Heart left ventricle (tissue), 16 donors: Measurements from ENCODE around the gene MAST1. TPM values are rescaled to one million over a fixed set of nuclear protein-coding genes. Genes with fewer than 3 reads are reported as not detected.
A peak's percentile ranks its signal among the peaks of the same experiment; 100 is the strongest.
"Not testable (repeated sequence)": the region's sequence is repeated elsewhere in the genome, so short reads cannot be mapped to it uniquely, and the experiment has no call there.

Source experiments
- ATAC-seq, 4 donors: fragments of 200-7000 bp; cut with Tn5 transposase; one replicate each; pipeline ENCODE4 v1.9.1; 2020 to 2022; ENCODE audit warnings: moderate library complexity in 4 of 4, mild to moderate bottlenecking in 3 of 4, moderate number of reproducible peaks in 1 of 4
- DNase-seq, 5 donors: peaks; one replicate each; pipeline ENCODE4 v3.0.0-alpha.2; 2020
- H3K27ac ChIP-seq, 12 donors: fragments of 200-600 bp; sonication (generic) in 4 of 12; one replicate each; pipeline versions ENCODE4 v1.5.0 to v1.8.0; 2016 to 2022; ENCODE audit warnings: mild to moderate bottlenecking in 2 of 12
- H3K27me3 ChIP-seq, 9 donors: fragments of 200-600 bp; sonication (generic) in 2 of 9; one replicate each; pipeline versions ENCODE4 v1.5.1 to v1.8.0; 2016 to 2022; ENCODE audit warnings: mild to moderate bottlenecking in 3 of 9
- H3K36me3 ChIP-seq, 9 donors: fragments of 200-600 bp; sonication (generic) in 2 of 9; one replicate each; pipeline versions ENCODE4 v1.5.0 to v1.8.0; 2018 to 2022; ENCODE audit warnings: mild to moderate bottlenecking in 2 of 9
- H3K4me1 ChIP-seq, 12 donors: fragments of 200-600 bp; sonication (generic) in 4 of 12; one replicate each; pipeline versions ENCODE4 v1.5.0 to v1.8.0; 2016 to 2022; ENCODE audit warnings: mild to moderate bottlenecking in 3 of 12
- H3K4me3 ChIP-seq, 12 donors: fragments of 200-600 bp; sonication (generic) in 4 of 12; one replicate each; pipeline versions ENCODE4 v1.5.0 to v1.8.0; 2017 to 2022; ENCODE audit warnings: mild to moderate bottlenecking in 9 of 12, moderate library complexity in 4 of 12
- H3K9me3 ChIP-seq, 12 donors: fragments of 200-600 bp; sonication (generic) in 4 of 12; one replicate each; pipeline versions ENCODE4 v1.5.0 to v1.8.0; 2016 to 2022; ENCODE audit warnings: mild to moderate bottlenecking in 1 of 12
- CTCF ChIP-seq, 12 donors: fragments of 200-600 bp; sonication (generic) in 4 of 12; IDR thresholded peaks; one replicate each; pipeline versions ENCODE4 v1.5.0 to v1.8.0; 2018 to 2022; ENCODE audit warnings: antibody characterized with exemption in 12 of 12, mild to moderate bottlenecking in 5 of 12
- POLR2A ChIP-seq, 2 donors: fragments of 450-650 bp; IDR thresholded peaks; one replicate each; pipeline ENCODE4 v1.6.1; 2017; ENCODE audit warnings: antibody characterized with exemption in 2 of 2, mild to moderate bottlenecking in 2 of 2, moderate library complexity in 2 of 2
- WGBS, 4 donors: extraction: QIAGEN DNeasy Blood & Tissue Kit in 2 of 4; methylation state at CpG; one replicate each; pipeline versions ENCODE4 v1.1.5 to v1.1.7; 2013 to 2018; 5-methylcytosine and 5-hydroxymethylcytosine counted together
- intact Hi-C, 10 donors: fragments of 100-400 bp; cut with DNase I; formaldehyde crosslinking; loops; one replicate each; pipeline versions ENCODE4 v1.11.1 to v1.14.2; 2022
- polyA plus RNA-seq, 2 donors: library from polyadenylated mRNA; stranded (reverse); fragments of 200-250 nt; gene quantifications; one replicate each; pipeline ENCODE4 v1.2.3, GENCODE V29; 2013
- total RNA-seq, 9 donors: library from RNA; depleted of rRNA in 2 of 9; stranded (reverse); fragments of >200 nt in 2 of 9; fragmentation: NEBNext Ultra II Directional in 3 of 9; extraction: Animal tissue kit (Norgen Biotek cat#: 25700) in 3 of 9; gene quantifications; one replicate each; pipeline versions ENCODE4 v1.1.0 to v1.2.4, GENCODE V29; 2016 to 2023
- donor health status: ischemic (EF 13 %, LVEDD 7.1; RV severe dilation, severe dysfunction).
- donor health status: healthy with polysubstance abuse.
- donor health status: DM: no; HTN: yes; CAD: no.
- donor health status: DM: no; HTN: no; CAD: no.
- donor health status: ischemic (EF 25% LVEDD 6.9; RV normal size, moderate dysfunction).
- donor health status: ischemic (EF 25% LVEDD 5.7; RV mildly dilated, moderate dysfunction).
- donor health status: healthy.
- donor health status: DM: yes; HTN: yes; CAD: no.
- donor health status: ischemic (EF 35%, LVEDD 5.7; RV mildly dilated, moderate dysfunction).
- donor health status: nonischemic (EF 11% LVEDD 7.7; RV severe dilation, severe dysfunction).
- donor health status: DM: yes; HTN: yes; CAD: no.
- donor health status: PGD.
- donor health status: ischemic (EF 29% LVEDD 5.4; RV normal size, mild dysfunction).
- donor health status: nonischemic (EF 23%, LVEDD 6.1; RV moderate dilation, normal function).

The MAST1 gene
- total and polyA plus RNA-seq, 11 donors, result 0.15 to 1.7 (median 0.31) TPM; not detected in 3

GRCh38 chr19:12841094-12841493, 2.8 kb downstream of the MAST1 start:
- intact Hi-C loops, result loop anchor here in 4 of 10 donors (5.0 to 10.0 kb wide), 4 partner anchors 34 to 276 kb away; partner anchors contain the start of gene RNASEH2A (in 1 of the 4)

GRCh38 chr19:12842511-12842910, 4.2 kb downstream of the MAST1 start:
- no peak for TF ChIP-seq CTCF (IDR thresholded peaks at IDR 0.05)
- no peak for TF ChIP-seq POLR2A (IDR thresholded peaks at IDR 0.05)
- no peaks in the 10 kb centered on the region for H3K36me3 ChIP-seq
- DNase-seq (no peak), ATAC-seq (no peak)
- H3K27ac ChIP-seq, result no peak overlapping the region
- H3K4me1 ChIP-seq, result peaks cover 0 to 24% (median 7%) of the 10 kb centered on the region in 12 donors
- H3K4me3 ChIP-seq, result no peak overlapping the region
- H3K27me3 ChIP-seq, result peaks cover 26 to 82% (median 65%) of the 10 kb centered on the region in 9 donors
- intact Hi-C loops, result loop anchor here in 4 of 10 donors (5.0 to 10.0 kb wide), 4 partner anchors 35 to 278 kb away; partner anchors contain the start of gene RNASEH2A (in 1 of the 4)
- no peaks in the 10 kb centered on the region for H3K9me3 ChIP-seq
- 93 to 95% (median 94%) methylated on average over 18 of the region's 18 CpGs for WGBS, 4 donors

More at GRCh38 chr19:12841094-12841493, 2.8 kb downstream of the MAST1 start:
- Histone ChIP-seq H3K9me3 (no peaks in the 10 kb centered on the region), H3K27ac (no peak overlapping the region), H3K36me3 (no peaks in the 10 kb centered on the region), H3K4me3 (peak overlapping the region in 9 of 12 donors; percentile 4 to 35 (median 16)), H3K4me1 (peaks cover 0 to 19% (median 4%) of the 10 kb centered on the region in 12 donors), H3K27me3 (peaks cover 26 to 93% (median 78%) of the 10 kb centered on the region in 9 donors)
- TF ChIP-seq POLR2A (IDR thresholded peaks at IDR 0.05) (no peak), CTCF (IDR thresholded peaks at IDR 0.05) (no peak)
- WGBS, 4 donors, result 2 to 3% (median 2%) methylated on average over 14 to 29 of the region's 29 CpGs
- DNase-seq (no peak), ATAC-seq (no peak)

- no peak for TF ChIP-seq POLR2A (IDR thresholded peaks at IDR 0.05)
- no peak for TF ChIP-seq CTCF (IDR thresholded peaks at IDR 0.05)
- Histone ChIP-seq H3K9me3 (no peaks in the 10 kb centered on the region), H3K4me1 (peaks cover 0 to 24% (median 8%) of the 10 kb centered on the region in 12 donors), H3K4me3 (no peak overlapping the region), H3K36me3 (no peaks in the 10 kb centered on the region), H3K27ac (no peak overlapping the region), H3K27me3 (peaks cover 22 to 74% (median 58%) of the 10 kb centered on the region in 9 donors)
- ATAC-seq, result no peak
- WGBS, 4 donors, result 81 to 88% (median 83%) methylated on average over 4 to 11 of the region's 11 CpGs
- intact Hi-C loops, result loop anchor here in 4 of 10 donors (5.0 to 10.0 kb wide), 4 partner anchors 36 to 279 kb away; partner anchors contain the start of gene RNASEH2A (in 1 of the 4)
- DNase-seq, result no peak
Measured at GRCh38 chr19:12843328-12843727, 5.0 kb downstream of the MAST1 start.

GRCh38 chr19:12843999-12844732, 5.9 kb downstream of the MAST1 start:
- ATAC-seq, result no peak
- Histone ChIP-seq H3K4me1 (peaks cover 0 to 19% (median 6%) of the 10 kb centered on the region in 12 donors), H3K9me3 (no peaks in the 10 kb centered on the region), H3K36me3 (no peaks in the 10 kb centered on the region), H3K27ac (no peak overlapping the region), H3K4me3 (no peak overlapping the region), H3K27me3 (peaks cover 20 to 66% (median 50%) of the 10 kb centered on the region in 9 donors)
- no peak for TF ChIP-seq POLR2A (IDR thresholded peaks at IDR 0.05)
- no peak for TF ChIP-seq CTCF (IDR thresholded peaks at IDR 0.05)
- intact Hi-C loops, result loop anchor here in 4 of 10 donors (5.0 to 10.0 kb wide), 4 partner anchors 37 to 279 kb away; partner anchors contain the start of gene RNASEH2A (in 1 of the 4)
- 82 to 91% (median 87%) methylated on average over 3 of the region's 3 CpGs for WGBS, 4 donors
- no peak for DNase-seq

GRCh38 chr19:12846613-12847012, 8.3 kb downstream of the MAST1 start:
- not testable (repeated sequence) for H3K27ac ChIP-seq, ATAC-seq, H3K9me3 ChIP-seq, H3K36me3 ChIP-seq, DNase-seq, H3K4me3 ChIP-seq
- intact Hi-C loops, result loop anchor here in 9 of 10 donors (1.0 to 10.0 kb wide), 11 partner anchors 79 to 282 kb away; no protein-coding TSS in a partner anchor
- 84 to 90% (median 86%) methylated on average over 7 of the region's 7 CpGs for WGBS, 4 donors
- peaks cover 0 to 10% (median 6%) of the 10 kb centered on the region in 12 donors for H3K4me1 ChIP-seq
- peaks cover 0 to 41% (median 27%) of the 10 kb centered on the region in 9 donors for H3K27me3 ChIP-seq
